NCI-H2029 (cell line): ENCODE results near the gene WDPCP.
"Not testable (repeated sequence)": the region's sequence is repeated elsewhere in the genome, so short reads cannot be mapped to it uniquely, and the experiment has no call there.

Source experiments
- DNase-seq: peaks from one replicate; lab custom pipeline; 2025; lab: John Stamatoyannopoulos, UW

WDPCP gene

DNA sequence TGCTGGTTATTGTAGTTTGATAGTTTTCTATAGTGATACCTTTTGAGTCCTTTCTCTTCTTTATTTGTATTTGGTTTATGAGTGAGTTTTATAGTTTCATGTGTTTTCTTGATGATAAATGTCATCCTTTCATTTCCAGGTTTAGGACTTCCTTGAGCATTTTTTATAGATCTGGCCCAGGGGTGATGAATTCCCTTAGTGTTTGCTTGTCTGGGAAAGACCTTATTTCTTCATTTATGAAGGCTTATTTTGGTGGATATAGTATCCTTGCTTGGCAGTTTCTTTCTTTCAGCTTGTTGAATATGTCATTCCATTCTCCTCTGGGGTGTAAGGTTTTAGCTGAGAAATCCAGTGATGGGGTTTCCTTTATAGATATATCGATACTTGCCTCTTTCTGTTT, 483.8 kb downstream of the WDPCP start:
- no peak for DNase-seq

DNA sequence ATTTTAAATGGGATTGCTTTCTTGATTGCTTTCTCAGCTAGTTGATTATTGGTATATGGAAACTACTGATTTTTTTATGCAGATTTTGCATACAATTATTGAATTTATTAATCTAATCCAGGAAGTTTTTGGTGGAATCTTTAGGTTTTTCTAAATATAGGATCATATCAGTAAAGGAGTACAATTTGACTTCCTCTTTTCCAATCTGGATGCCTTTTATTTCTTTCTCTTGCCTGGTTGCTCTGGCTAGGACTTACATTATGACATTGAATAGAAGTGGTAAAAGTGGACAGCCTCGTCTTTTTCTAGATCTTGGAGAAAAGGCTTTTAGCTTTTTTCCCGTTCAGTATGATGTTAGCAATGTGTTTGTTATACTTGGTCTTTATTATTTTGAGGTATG, 486.3 kb downstream of the WDPCP start:
- DNase-seq: no peak

DNA sequence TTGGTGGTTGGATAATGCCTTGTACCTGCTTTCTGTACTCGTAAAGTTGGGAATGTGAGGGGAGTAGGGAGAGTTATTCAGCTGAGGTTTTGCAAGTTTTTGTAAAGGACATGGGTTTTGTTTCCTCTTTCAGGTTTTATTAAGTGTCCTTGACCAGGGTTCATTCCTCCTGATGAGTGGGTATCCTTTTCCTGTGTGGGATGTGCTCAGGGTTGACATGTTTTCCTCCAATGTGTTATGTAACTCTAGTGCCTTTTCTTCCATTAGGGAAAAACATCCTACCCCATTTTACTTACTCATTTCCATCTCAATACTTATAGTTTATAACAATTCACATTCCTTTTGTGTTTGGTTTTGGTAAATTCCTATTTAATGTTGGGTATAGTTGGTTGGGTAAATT, 489.2 kb downstream of the WDPCP start:
- no peak for DNase-seq

DNA sequence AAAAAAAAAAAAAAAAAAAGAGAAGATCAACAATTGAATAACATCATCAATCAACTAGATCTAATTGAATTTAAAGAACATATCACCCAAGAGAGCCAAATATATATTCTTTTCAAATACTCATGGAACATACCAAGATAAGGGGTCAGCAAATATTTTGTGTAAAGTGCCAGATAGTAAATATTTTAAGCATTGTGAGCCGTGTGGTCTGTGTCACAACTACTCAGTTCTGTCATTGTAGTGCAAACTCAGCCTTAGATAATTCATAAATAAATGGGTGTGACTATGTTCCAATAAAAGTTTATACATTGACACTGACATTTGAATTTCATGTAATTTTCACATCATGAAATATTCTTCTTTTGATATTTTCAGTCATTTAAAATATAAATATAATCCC, 491.8 kb downstream of the WDPCP start:
- no peak for DNase-seq

DNA sequence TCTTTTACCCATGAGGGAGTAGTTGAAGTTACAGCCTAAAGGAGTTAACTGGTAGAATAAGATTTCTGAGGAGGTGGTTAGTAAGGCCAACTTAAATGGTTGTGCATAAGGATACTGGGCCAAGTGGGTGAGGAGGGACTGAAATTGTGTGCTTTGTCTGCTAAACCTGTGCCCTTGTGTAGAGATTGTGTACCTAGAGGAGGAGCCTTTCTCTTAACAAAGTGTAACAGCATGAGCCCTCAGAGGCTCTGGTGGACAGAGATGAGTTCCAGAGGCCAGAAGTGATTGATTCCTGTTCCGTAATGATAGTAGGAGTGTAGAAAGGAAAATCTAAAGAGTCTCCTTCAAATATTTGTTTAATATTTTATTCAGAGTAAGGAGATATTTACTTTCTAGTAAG, 494.8 kb downstream of the WDPCP start:
- no peak for DNase-seq

DNA sequence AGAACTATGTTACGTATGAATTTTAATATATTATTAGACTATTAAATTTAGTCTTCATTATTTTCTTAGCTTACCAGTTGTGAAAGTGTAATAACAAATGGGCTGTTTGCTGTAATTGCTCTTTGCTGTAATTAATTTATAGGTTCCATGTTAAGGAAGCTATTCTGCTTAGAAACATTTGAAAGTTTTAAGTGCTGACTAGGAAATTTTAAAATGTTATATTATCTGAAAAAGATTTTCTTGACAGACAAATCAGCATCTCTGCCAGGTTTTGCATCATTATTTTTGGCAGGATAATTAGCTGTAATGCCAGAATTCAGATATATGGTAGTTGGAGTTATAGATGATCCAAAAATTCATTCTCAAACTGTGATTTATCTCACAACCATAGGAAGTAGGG, 495.4 kb downstream of the WDPCP start:
- no peak for DNase-seq

DNA sequence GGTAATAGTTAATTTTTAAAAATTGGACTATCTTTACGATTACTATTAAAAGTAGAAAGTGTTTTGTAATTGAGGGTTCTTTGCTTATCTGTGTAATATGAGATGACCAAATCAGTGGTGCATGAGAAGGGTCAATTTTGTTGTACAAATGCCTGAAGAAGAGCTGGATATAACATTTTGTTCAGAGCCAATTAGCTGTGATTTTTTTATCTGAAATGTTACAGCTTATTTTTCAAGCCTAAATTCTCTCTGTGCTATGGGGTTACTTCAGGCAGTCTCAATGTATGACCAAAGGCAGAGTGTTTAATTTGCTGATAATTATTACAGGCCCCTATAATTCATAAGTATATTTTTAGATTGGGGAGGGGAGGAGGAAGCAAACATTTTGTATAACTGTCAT, 495.9 kb downstream of the WDPCP start:
- no peak for DNase-seq

DNA sequence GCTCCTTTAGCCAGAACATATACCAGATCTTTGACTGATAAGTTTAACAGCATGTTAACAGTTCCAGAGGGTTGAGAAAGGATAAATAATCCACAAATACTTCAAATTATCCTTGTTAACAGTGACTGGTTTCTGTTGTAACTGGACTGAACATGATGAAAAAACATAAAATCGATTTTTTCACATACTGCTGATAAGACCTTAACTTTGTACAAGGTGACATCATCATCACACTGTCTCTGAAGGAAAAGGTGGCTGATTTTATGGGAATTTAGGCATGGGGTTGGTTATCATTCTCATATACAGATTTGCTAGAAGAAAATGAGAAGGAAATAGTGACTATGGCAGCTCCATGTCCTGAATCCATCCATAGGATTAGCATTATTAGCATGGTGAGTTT, 501.6 kb downstream of the WDPCP start:
- DNase-seq: no peak

DNA sequence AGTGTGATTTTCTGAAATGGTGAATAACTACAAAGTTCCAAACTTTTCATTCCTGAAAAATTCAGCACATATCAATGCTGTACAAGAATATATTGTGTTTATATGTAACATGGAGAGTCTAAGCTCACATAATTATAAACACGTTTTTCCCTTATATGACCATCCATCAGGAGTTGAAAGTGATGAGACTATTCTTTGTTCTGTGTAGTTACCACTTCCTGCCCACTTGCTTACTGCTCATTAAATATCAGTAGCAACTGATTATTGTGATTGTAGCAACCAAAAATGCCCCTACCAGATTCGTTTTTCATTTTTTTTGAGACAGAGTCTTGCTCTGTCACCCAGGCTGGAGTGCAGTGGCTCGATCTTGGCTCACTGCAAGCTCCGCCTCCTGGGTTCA, 506.9 kb downstream of the WDPCP start:
- no peak for DNase-seq

DNA sequence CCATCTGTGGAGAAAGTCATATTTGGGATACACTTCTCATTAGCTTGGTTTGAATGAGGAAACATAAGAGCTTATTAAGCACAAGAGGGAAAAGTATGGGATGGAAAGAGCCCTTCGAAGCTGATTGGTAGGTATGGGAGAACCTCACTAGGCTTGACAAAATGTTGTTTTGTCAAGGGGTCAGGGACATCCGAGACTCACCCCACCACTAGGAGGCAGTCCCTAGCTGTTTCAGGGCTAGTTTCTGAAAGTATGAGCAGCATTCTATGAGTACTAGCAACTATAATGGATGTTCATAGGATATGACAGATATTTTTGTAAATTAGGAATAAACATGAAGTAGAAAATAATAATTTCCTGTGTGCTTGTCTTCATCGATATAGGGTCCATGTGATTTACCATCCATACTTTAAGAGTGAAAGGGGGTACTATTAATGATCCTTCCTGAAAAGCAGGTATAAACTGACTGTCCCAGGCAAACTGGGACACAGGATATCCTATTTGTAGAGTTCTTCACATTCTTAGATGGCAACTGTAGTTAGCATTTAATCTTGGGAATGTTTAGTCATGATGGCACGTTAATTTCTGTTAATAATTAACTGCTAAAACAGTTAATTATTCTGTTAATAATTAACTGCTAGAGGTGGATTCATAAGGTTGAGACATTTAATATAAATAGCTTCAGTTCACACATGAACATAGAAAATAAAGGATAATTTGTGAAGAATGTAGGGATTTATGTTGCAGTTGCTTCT, 509.2 kb downstream of the WDPCP start:
- no peak for DNase-seq

DNA sequence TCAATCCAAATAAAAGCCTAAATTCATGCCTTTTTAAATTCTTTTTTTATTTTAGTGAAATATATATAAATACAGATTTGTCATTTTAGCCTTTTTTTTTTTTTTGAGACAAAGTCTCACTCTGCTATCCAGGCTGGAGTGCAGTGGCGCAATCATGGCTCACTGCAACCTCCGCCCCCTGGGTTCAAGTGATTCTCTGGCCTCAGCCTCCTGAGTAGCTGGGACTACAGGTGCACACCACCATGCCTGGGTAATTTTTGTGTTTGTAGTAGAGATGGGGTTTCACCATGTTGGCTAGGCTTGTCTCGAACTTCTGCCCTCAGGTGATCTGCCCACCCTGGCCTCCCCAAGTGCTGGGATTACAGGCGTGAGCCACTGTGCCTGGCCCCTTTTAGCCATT, 513.9 kb downstream of the WDPCP start:
- not testable (repeated sequence) for DNase-seq

DNA sequence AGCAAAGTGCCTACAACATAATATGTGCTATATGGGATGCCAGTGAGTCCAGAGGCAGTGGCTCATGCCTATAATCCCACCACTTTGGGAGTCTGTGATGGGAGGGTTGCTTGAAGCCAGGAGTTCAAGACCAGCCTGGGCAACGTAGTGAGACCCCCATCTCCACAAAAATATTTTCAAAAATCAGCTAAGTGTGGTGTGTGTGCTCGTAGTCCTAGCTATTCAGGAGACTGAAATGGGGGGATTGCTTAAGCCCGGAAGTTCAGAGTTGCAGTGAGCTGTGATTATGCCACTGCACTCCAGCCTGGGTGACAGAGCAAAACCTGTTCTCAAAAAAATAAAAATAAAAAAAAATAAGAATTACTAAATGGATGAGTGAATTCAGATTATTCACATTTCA, 514.3 kb downstream of the WDPCP start:
- DNase-seq: no peak

DNA sequence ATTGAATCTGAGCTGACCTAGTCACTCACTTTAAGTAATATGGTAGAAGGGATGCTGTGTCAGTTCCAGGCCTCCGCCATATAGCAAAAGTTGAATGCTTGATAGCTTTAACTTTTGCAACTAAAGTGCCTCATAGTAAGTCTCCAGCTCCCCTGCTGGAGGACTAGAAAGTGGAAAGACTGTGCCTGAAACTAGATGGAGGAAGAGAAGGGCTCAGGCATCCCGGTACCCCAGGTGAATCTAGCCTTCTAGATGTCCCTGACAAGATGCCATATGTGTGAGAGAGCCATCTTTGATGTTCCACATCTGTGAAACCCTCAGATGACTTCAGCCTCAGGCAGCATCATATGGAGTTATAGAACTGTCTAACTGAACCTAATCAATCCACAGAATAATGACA, 516.6 kb downstream of the WDPCP start:
- DNase-seq: no peak
